ENCODE results near the gene CLIP1.
"Not testable (repeated sequence)": the region's sequence is repeated elsewhere in the genome, so short reads cannot be mapped to it uniquely, and the experiment has no call there.

Gene CLIP1

GRCh38 chr12:122395319-122395718 is 27.1 kb downstream of the CLIP1 start:
- no peak for DNase-seq (ENCODE audit: low read depth)

- no peak for DNase-seq (ENCODE audit: low read depth)
These were observed 27.8 kb downstream of the CLIP1 start for GRCh38 chr12:122394626-122395194.

- no peak for DNase-seq (ENCODE audit: low read depth)
These were observed 28.7 kb downstream of the CLIP1 start for GRCh38 chr12:122393817-122394216.

- no peak for DNase-seq (ENCODE audit: low read depth)
These were observed 30.1 kb downstream of the CLIP1 start for GRCh38 chr12:122392411-122392810.

GRCh38 chr12:122389677-122390076 is 32.8 kb downstream of the CLIP1 start:
- DNase-seq (ENCODE audit: low read depth) = no peak

GRCh38 chr12:122387887-122388286 is 34.6 kb downstream of the CLIP1 start:
- no peak for DNase-seq (ENCODE audit: low read depth)

GRCh38 chr12:122385171-122386016 is 37.1 kb downstream of the CLIP1 start:
- DNase-seq (ENCODE audit: low read depth) = no peak

- no peak for DNase-seq (ENCODE audit: low read depth)
These were observed 39.5 kb downstream of the CLIP1 start for GRCh38 chr12:122382919-122383350.

- DNase-seq (ENCODE audit: low read depth) = no peak
These were observed 41.4 kb downstream of the CLIP1 start for GRCh38 chr12:122381021-122381420.

GRCh38 chr12:122376751-122377150 is 45.7 kb downstream of the CLIP1 start:
- not testable (repeated sequence) for DNase-seq (ENCODE audit: low read depth)

GRCh38 chr12:122374707-122375106 is 47.8 kb downstream of the CLIP1 start:
- no peak for DNase-seq (ENCODE audit: low read depth)

- DNase-seq (ENCODE audit: low read depth) = no peak
These were observed 50.9 kb downstream of the CLIP1 start for GRCh38 chr12:122371475-122372045.

GRCh38 chr12:122368361-122369073 is 54.0 kb downstream of the CLIP1 start:
- DNase-seq (ENCODE audit: low read depth) = no peak

- not testable (repeated sequence) for DNase-seq (ENCODE audit: low read depth)
These were observed 54.8 kb downstream of the CLIP1 start for GRCh38 chr12:122367632-122368031.

- DNase-seq (ENCODE audit: low read depth) = no peak
These were observed 55.6 kb downstream of the CLIP1 start for GRCh38 chr12:122366685-122367475.

- DNase-seq (ENCODE audit: low read depth) = not testable (repeated sequence)
These were observed 57.2 kb downstream of the CLIP1 start for GRCh38 chr12:122365226-122365625.

- no peak for DNase-seq (ENCODE audit: low read depth)
These were observed 58.7 kb downstream of the CLIP1 start for GRCh38 chr12:122363782-122364181.

- DNase-seq (ENCODE audit: low read depth) = no peak
These were observed 59.7 kb downstream of the CLIP1 start for GRCh38 chr12:122362755-122363154.

- DNase-seq (ENCODE audit: low read depth) = not testable (repeated sequence)
These were observed 64.1 kb downstream of the CLIP1 start for GRCh38 chr12:122358403-122358802.

GRCh38 chr12:122357536-122357935 is 64.9 kb downstream of the CLIP1 start:
- DNase-seq (ENCODE audit: low read depth) = not testable (repeated sequence)

- DNase-seq (ENCODE audit: low read depth) = not testable (repeated sequence)
These were observed 65.5 kb downstream of the CLIP1 start for GRCh38 chr12:122356991-122357390.

- peak; percentile 33 for DNase-seq (ENCODE audit: low read depth)
These were observed 66.3 kb downstream of the CLIP1 start for GRCh38 chr12:122356192-122356635.
